Measurements from ENCODE around the gene LBHD2.

DNA sequence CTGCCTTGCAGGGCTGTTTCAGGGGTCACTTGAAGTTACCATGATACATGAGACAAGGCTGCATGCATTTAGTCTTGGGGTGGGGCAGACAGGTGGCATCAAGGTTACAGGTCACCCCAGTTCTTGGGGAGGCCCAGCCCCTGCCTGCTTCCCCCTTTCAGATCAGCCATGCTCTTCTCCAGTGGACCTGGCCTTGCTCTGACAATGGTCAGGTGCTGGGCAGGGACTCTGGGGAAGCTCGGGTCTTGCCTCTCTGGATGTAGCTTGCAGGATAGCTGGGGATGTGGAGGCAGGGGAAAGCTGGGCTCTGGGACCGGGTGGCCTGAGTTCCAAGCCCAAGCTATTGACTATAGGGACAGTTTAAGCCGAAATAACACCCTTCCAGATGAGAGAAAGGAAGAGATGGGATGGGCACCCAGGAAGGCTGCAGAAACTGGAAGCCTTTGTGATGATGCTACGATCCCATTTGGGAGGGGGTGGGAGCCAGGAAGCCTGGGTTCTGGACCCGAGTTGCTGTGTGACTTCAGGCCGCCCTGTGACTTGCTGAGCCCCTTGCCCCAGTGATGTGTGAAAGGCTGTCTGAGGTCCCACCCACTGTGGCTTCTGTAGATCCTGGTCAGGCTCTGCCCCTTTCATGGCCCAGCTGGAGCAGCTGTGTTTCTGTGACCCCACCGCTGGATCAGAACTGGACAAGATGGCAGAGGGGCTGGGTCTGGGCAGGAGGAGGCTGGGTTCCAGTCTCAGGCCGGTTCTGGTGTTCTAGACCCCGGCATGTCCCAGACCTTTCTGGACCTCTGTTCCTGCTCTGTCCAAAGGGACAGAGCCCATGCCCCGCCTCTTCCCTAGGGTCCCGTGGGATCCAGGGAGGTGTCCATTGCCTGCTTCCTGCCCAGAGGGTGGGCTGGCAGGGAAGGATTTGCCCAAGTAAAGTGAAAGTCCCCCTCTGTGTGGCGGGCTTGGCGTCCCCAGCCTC is 41.4 kb downstream of the LBHD2 start:
- TF ChIP-seq, protein P1, sequence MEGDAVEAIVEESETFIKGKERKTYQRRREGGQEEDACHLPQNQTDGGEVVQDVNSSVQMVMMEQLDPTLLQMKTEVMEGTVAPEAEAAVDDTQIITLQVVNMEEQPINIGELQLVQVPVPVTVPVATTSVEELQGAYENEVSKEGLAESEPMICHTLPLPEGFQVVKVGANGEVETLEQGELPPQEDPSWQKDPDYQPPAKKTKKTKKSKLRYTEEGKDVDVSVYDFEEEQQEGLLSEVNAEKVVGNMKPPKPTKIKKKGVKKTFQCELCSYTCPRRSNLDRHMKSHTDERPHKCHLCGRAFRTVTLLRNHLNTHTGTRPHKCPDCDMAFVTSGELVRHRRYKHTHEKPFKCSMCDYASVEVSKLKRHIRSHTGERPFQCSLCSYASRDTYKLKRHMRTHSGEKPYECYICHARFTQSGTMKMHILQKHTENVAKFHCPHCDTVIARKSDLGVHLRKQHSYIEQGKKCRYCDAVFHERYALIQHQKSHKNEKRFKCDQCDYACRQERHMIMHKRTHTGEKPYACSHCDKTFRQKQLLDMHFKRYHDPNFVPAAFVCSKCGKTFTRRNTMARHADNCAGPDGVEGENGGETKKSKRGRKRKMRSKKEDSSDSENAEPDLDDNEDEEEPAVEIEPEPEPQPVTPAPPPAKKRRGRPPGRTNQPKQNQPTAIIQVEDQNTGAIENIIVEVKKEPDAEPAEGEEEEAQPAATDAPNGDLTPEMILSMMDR (IDR thresholded peaks at IDR 0.05), result no peak
- TF ChIP-seq EZH2 (IDR thresholded peaks at IDR 0.05; ENCODE audit: borderline replicate concordance, insufficient read depth, low read depth, low read length, poor library complexity, severe bottlenecking), result no peak
